HUDEP-2 (cell line): ENCODE data around the gene LDLRAD4.

Experiments
- DNase-seq, 76 experiments: peaks; one replicate each; lab custom pipeline; 2025; ENCODE audit not compliant: unreplicated experiment in 76 of 76; lab: John Stamatoyannopoulos, UW

Gene LDLRAD4

DNA sequence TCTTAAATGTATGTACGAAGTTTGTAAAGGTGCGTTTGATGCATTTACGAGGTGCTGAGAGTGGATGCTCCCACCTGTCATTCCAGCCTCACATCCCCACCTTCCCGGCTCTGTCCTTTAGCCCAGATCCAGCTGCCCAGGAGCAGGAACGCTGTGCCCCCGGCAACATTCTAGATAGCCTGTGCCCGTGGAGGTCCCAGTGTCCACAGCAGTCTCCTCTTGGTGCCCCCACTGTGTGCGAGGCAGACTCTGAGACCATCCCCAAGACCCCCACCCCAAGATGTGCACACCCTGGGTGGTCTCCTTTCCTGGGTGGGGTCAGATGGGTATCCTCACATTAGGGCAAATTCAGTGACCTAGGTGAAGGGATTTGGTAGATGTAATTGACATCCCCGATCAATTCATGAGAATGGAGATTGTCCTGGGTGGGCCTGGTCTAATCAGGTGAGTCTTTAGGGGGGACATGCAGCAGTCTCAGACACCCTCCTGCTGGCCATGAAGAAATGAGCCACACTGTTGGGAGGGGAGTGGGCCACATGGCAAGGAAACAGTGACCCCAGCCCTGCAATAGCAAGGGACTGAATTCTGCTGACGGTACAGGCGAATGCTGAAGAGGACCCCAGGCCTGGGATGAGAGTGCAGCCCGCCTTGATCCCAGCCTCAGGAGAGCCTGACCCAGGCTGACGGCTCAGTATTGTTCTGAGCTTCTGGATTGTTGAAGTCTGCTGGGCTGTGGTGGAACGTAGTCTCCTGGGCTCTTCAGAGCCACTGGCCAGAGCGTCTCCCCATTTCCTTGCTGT, 304.5 kb downstream of the LDLRAD4 start:
- no peak for DNase-seq

DNA sequence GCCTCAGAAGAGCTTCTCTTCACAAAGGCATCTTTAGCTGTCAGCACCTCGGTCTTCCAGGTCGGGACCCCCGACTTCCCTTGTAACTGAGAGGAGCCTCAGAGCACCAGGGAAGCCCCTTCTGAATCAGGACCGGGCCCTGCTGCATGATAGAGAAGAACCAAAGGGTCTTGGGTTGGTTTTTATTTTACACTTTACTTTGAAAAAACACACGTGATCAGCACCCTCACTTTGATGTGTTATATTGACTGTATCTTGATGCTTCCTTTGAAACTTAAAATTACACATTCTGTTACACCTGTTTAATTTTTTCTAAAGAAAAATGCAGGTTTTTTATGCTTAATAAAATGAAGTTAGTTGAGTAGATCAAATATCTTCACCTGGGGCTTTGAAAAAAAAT, 305.5 kb downstream of the LDLRAD4 start:
- no peak for DNase-seq

GRCh38 chr18:13524811-13525210, 306.3 kb downstream of the LDLRAD4 start:
- no peak for DNase-seq

- DNase-seq = no peak
These were observed 306.9 kb downstream of the LDLRAD4 start for GRCh38 chr18:13525381-13526029.

GRCh38 chr18:13526519-13526918, 308.0 kb downstream of the LDLRAD4 start:
- no peak for DNase-seq

- no peak for DNase-seq
These were observed 308.7 kb downstream of the LDLRAD4 start for GRCh38 chr18:13527256-13527655.

DNA sequence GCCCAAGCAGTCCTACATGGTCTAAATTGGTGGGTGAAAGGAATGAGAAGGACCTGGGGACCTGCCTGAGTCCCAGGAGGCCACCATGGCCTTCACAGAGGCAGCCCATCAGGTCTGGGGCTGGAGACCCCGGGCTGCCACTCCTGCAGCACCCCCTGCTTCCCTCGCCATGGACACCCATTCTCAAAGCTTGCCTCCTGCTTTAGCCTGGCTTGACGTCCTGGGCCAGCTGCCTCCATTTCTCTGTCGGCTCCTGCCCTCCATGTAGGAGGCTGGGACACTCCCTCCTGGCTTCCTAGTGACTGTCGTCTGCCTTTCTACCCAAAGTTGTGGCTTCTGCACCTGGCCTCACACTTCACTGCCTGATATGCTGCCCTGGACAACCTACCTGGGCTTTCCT, 309.2 kb downstream of the LDLRAD4 start:
- no peak for DNase-seq

DNA sequence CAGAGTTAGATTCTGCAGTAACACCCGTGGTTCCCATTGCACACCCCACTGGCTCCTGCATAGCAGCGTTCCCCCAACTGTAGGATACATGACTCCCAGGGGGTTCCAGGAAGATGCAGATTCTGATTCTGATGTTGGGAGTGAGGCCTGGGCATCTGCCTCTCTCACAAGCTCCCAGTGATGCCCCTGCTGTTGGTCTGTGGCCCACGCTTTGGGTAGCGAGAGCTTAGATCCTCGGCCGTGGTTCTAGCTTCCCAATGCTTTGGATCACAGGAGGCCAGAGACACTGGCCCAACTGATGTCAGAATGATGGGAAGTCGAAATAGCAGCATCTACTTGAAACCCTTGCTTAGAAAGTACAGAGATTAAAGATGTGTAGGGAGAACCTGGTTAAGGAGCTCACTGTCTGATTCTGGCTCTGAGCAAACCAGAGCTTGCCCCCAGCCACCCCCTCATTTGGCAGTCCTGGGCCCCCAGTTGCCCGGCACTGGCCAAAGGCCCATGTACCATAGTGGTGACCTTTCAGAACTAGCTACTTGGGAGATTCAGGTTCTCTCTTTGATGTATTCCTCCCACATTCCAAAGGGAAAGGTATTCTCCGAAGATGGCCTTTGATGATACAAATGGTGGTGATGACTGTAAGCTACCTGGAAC, 310.3 kb downstream of the LDLRAD4 start:
- no peak for DNase-seq

DNA sequence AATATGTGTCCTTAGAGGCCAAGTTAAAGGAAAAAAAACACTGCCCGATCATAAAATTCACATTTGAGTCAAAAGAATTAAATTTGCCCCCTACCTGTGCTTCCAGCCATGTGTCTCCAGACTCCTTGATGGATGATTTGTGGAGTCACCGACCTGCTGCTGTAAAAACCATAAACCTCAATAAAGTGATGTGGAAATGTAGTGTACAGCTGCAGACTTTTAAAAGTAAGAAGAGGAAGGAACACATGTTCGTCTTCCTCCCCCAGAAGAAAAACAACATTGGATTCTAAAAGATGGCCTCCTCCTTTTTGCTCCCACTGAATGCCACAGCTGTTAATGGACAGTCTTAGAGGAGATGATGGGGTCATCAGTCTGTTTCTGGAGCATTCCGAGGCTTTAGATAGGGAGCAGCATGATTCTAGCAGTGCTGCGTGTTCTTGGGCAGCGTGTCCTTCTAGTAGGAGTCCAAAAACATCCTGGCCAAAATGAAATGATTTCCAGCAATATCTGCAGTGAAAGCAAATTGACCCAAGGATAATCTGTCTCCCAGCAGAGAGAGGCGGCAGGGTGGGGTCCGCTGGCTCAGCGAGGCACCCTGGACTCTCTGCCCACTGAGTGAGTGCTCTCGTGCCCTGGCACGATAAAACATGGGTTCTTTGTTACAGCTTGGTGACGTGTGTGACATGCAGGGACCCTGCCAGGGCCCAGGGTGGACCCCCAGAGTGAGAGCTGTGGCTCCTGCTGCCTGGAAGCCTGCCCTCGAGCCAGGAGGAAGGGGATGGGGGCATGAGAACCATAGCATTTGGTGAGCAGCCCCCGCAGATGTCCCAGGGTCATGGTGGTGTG, 311.7 kb downstream of the LDLRAD4 start:
- DNase-seq = no peak

GRCh38 chr18:13530879-13531387, 312.4 kb downstream of the LDLRAD4 start:
- peak in 3 of 76 experiments; percentile 1 to 6 (median 5) for DNase-seq

- DNase-seq = no peak
These were observed 313.2 kb downstream of the LDLRAD4 start for GRCh38 chr18:13531681-13532325.

DNA sequence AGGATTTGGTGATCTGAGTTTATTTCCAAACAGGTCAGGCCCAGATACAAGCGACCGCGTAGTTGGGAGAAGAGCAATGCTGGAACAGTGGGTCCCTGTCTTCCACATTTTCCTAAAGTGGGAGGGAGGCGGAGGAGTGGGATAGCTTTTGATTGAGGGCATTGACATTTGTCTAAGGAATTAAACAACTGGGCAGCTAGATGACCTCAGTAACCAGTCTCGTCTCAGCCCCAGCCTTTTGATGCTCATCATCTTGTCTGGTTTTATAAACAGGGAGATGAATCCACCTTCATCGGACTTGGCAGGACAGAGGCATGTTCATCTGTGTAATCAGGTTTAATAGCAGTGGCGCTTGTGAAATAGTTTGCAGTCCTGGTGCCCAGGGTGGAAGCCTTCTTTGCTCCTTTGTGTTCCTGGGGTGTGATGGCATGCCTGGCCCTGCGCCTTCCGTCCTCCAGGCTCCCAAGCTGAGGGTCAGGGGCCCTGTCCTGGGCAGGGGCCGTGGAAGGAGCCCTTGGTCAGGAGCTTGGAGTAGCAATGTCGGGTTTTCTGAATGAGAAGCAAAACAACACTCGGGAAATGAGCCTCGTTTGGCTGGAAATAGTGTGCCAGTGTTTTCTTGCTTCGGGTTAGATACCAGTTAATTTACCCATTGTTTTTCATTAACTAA, 314.0 kb downstream of the LDLRAD4 start:
- DNase-seq = no peak

DNA sequence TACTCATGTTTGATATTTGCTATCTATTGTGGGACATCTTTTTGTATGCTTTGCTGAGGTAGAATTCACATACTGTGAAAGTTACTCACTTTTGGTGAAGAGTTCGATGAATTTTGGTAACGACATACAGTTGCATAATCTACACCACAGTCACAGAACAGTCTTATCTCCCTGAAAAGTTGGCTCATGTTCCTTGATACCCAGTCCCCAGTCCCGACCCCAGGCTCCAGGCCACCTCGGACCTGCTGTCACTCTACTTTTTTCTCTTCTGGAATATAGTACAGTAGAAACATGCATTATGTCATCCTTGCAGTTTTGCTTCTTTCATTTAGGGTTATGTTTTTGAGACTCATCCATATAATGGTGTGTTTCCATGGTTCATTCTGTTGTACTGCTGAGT, 316.1 kb downstream of the LDLRAD4 start:
- no peak for DNase-seq

GRCh38 chr18:13536578-13536977, 318.0 kb downstream of the LDLRAD4 start:
- no peak for DNase-seq

DNA sequence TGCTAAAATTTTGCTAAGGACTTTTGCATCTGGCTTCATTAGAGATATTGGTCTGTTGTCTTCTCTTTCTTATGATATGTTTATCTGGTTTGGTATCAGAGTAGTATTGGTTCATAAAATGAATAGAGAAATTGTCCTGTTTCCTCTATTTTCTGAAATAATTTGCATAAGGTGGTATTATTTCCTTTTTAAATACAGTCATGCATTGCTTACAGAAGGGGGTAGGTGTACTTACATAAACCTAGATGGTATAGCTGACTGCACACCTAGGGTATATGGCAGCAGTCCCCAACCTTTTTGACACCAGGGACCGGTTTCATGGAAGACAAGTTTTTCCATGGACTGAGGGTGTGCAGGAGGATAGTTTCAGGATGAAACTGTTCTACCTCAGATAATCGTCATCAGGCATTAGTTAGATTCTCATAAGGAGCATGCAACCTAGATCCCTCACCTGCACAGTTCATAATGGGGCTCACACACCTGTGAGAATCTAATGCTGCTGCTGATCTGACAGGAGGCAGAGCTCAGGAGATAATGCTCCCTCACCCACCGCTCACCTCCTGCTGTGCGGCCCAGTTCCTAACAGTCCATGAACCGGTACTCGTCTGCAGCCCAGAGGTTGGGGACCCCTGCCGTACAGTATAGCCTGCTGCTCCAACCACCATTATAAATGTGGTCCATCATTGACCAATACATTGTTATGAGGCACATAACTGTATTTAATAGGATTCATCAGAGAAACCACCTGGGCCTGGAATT, 318.6 kb downstream of the LDLRAD4 start:
- no peak for DNase-seq

GRCh38 chr18:13538630-13539029, 320.1 kb downstream of the LDLRAD4 start:
- DNase-seq = no peak

GRCh38 chr18:13539050-13539449, 320.5 kb downstream of the LDLRAD4 start:
- DNase-seq = no peak

GRCh38 chr18:13539843-13540476, 321.4 kb downstream of the LDLRAD4 start:
- DNase-seq = no peak
